Subcutaneous adipose tissue (tissue), 4 donors: ENCODE results near the gene ZNF12. TPM values are rescaled to one million over a fixed set of nuclear protein-coding genes. Genes with fewer than 3 reads are reported as not detected.

ENCODE experiments used
- total RNA-seq, 4 donors: library from RNA; depleted of rRNA; stranded (reverse); fragments of >200 nt; gene quantifications; one replicate each; pipeline ENCODE4 v1.1.0, GENCODE V29; 2016

Gene ZNF12
- total RNA-seq, 4 donors from 2014 or later: 17.3 to 27.2 (median 19.9) TPM

Other genes with a start within 250 kb of the ZNF12 start
- gene KDELR2, start 222.8 kb downstream of the ZNF12 start, total RNA-seq: 100 to 1,000 TPM in 1 of 4 donors, 10 to 100 TPM in 3; 69.8 to 239 (median 70.9) TPM
- not detected for gene GRID2IP, start 155.5 kb downstream of the ZNF12 start, total RNA-seq
- 10 to 100 TPM; 39.8 to 62.2 (median 44.2) TPM for gene ZDHHC4, start 129.5 kb downstream of the ZNF12 start, total RNA-seq
- 10 to 100 TPM; 13.3 to 42.0 (median 23.3) TPM for gene INTS15, start 116.9 kb downstream of the ZNF12 start, total RNA-seq
- gene ZNF853, start 91.3 kb downstream of the ZNF12 start, total RNA-seq: 1 to 10 TPM; 2.8 to 4.9 (median 4.6) TPM
- 10 to 100 TPM in 3 of 4 donors, 1 to 10 TPM in 1; 5.7 to 31.5 (median 11.7) TPM for gene ZNF316, start 69.6 kb downstream of the ZNF12 start, total RNA-seq
- not detected for gene RSPH10B2, start 47.2 kb upstream of the ZNF12 start, total RNA-seq
- 10 to 100 TPM; 47.1 to 64.8 (median 52.7) TPM for gene CCZ1B, start 119.3 kb upstream of the ZNF12 start, total RNA-seq